ENCODE measurements around the gene CPNE1.

The CPNE1 gene

GRCh38 chr20:35598899-35599775 is 65.6 kb downstream of the CPNE1 start:
- Mint-ChIP-seq H3K4me3 (no peak overlapping the region), H3K36me3 (no peaks in the 10 kb centered on the region), H3K9me3 (no peaks in the 10 kb centered on the region), H3K27ac (no peak overlapping the region), H3K27me3 (peaks cover 6% of the 10 kb centered on the region), H3K4me1 (peaks cover 7% of the 10 kb centered on the region)
- ATAC-seq (ENCODE audit: low read depth) = no peak
- no peak for DNase-seq (ENCODE audit: low spot score in 2 of 2)

GRCh38 chr20:35598476-35598875 is 66.2 kb downstream of the CPNE1 start:
- DNase-seq (ENCODE audit: low spot score in 2 of 2) (no peak), ATAC-seq (ENCODE audit: low read depth) (no peak)
- Mint-ChIP-seq H3K27ac (no peak overlapping the region), H3K4me1 (peaks cover 7% of the 10 kb centered on the region), H3K36me3 (no peaks in the 10 kb centered on the region), H3K4me3 (no peak overlapping the region), H3K9me3 (no peaks in the 10 kb centered on the region), H3K27me3 (peaks cover 6% of the 10 kb centered on the region)

GRCh38 chr20:35597186-35597585 is 67.5 kb downstream of the CPNE1 start:
- Mint-ChIP-seq H3K27me3 (peaks cover 6% of the 10 kb centered on the region), H3K4me3 (no peak overlapping the region), H3K4me1 (peaks cover 7% of the 10 kb centered on the region), H3K9me3 (no peaks in the 10 kb centered on the region), H3K27ac (no peak overlapping the region), H3K36me3 (no peaks in the 10 kb centered on the region)
- ATAC-seq (ENCODE audit: low read depth) (no peak), DNase-seq (ENCODE audit: low spot score in 2 of 2) (no peak)

- no peak for ATAC-seq (ENCODE audit: low read depth)
Observed at GRCh38 chr20:35595901-35596300, 68.8 kb downstream of the CPNE1 start.

GRCh38 chr20:35595456-35595855 is 69.2 kb downstream of the CPNE1 start:
- H3K4me1 Mint-ChIP-seq = no peaks in the 10 kb centered on the region
- DNase-seq (ENCODE audit: low spot score in 2 of 2) (no peak), ATAC-seq (ENCODE audit: low read depth) (no peak)
- no peak overlapping the region for H3K27ac Mint-ChIP-seq
- no peaks in the 10 kb centered on the region for H3K9me3 Mint-ChIP-seq
- peaks cover 4% of the 10 kb centered on the region for H3K27me3 Mint-ChIP-seq
- H3K36me3 Mint-ChIP-seq = no peaks in the 10 kb centered on the region
- no peak overlapping the region for H3K4me3 Mint-ChIP-seq

More at GRCh38 chr20:35595901-35596300, 68.8 kb downstream of the CPNE1 start:
- Mint-ChIP-seq H3K4me1 (peaks cover 4% of the 10 kb centered on the region), H3K4me3 (no peak overlapping the region), H3K27ac (no peak overlapping the region), H3K9me3 (no peaks in the 10 kb centered on the region), H3K27me3 (peaks cover 6% of the 10 kb centered on the region), H3K36me3 (no peaks in the 10 kb centered on the region)
- no peak for DNase-seq (ENCODE audit: low spot score in 2 of 2)

GRCh38 chr20:35592339-35592974 is 72.2 kb downstream of the CPNE1 start:
- H3K36me3 Mint-ChIP-seq = no peaks in the 10 kb centered on the region
- ATAC-seq (ENCODE audit: low read depth) = no peak
- no peaks in the 10 kb centered on the region for H3K4me1 Mint-ChIP-seq
- no peaks in the 10 kb centered on the region for H3K27me3 Mint-ChIP-seq
- DNase-seq (ENCODE audit: low spot score in 2 of 2) = no peak
- H3K9me3 Mint-ChIP-seq = no peaks in the 10 kb centered on the region
- no peak overlapping the region for H3K27ac Mint-ChIP-seq
- no peak overlapping the region for H3K4me3 Mint-ChIP-seq

- DNase-seq (ENCODE audit: low spot score in 2 of 2) (no peak), ATAC-seq (ENCODE audit: low read depth) (no peak)
- peaks cover 12% of the 10 kb centered on the region for H3K27me3 Mint-ChIP-seq
- H3K4me1 Mint-ChIP-seq = no peaks in the 10 kb centered on the region
- H3K4me3 Mint-ChIP-seq = no peak overlapping the region
- no peaks in the 10 kb centered on the region for H3K9me3 Mint-ChIP-seq
- no peak overlapping the region for H3K27ac Mint-ChIP-seq
- H3K36me3 Mint-ChIP-seq = no peaks in the 10 kb centered on the region
Observed at GRCh38 chr20:35588397-35588796, 76.3 kb downstream of the CPNE1 start.

- Mint-ChIP-seq H3K27me3 (peaks cover 12% of the 10 kb centered on the region), H3K36me3 (no peaks in the 10 kb centered on the region), H3K4me1 (no peaks in the 10 kb centered on the region), H3K4me3 (no peak overlapping the region), H3K9me3 (no peaks in the 10 kb centered on the region), H3K27ac (no peak overlapping the region)
- no peak for ATAC-seq (ENCODE audit: low read depth)
- no peak for DNase-seq (ENCODE audit: low spot score in 2 of 2)
Observed at GRCh38 chr20:35587436-35587835, 77.3 kb downstream of the CPNE1 start.

- Mint-ChIP-seq H3K9me3 (peaks cover 4% of the 10 kb centered on the region), H3K36me3 (no peaks in the 10 kb centered on the region), H3K4me1 (no peaks in the 10 kb centered on the region), H3K4me3 (no peak overlapping the region), H3K27me3 (peaks cover 16% of the 10 kb centered on the region), H3K27ac (no peak overlapping the region)
- DNase-seq (ENCODE audit: low spot score in 2 of 2) = no peak
- no peak for ATAC-seq (ENCODE audit: low read depth)
Observed at GRCh38 chr20:35586751-35587425, 77.8 kb downstream of the CPNE1 start.

GRCh38 chr20:35583636-35584560 is 80.8 kb downstream of the CPNE1 start:
- ATAC-seq (ENCODE audit: low read depth) (no peak), DNase-seq (ENCODE audit: low spot score in 2 of 2) (no peak)
- Mint-ChIP-seq H3K9me3 (peaks cover 6% of the 10 kb centered on the region), H3K27ac (no peak overlapping the region), H3K4me3 (no peak overlapping the region), H3K4me1 (no peaks in the 10 kb centered on the region), H3K36me3 (no peaks in the 10 kb centered on the region), H3K27me3 (peaks cover 20% of the 10 kb centered on the region)

- no peak overlapping the region for H3K4me3 Mint-ChIP-seq
- no peak for ATAC-seq (ENCODE audit: low read depth)
- no peak for DNase-seq (ENCODE audit: low spot score in 2 of 2)
Observed at GRCh38 chr20:35582741-35583404, 81.8 kb downstream of the CPNE1 start.

GRCh38 chr20:35582131-35582530 is 82.6 kb downstream of the CPNE1 start:
- ATAC-seq (ENCODE audit: low read depth) (no peak), DNase-seq (ENCODE audit: low spot score in 2 of 2) (no peak)
- Mint-ChIP-seq H3K4me3 (no peak overlapping the region), H3K27ac (no peak overlapping the region), H3K9me3 (peaks cover 6% of the 10 kb centered on the region), H3K36me3 (no peaks in the 10 kb centered on the region), H3K27me3 (peaks cover 24% of the 10 kb centered on the region), H3K4me1 (no peaks in the 10 kb centered on the region)

More at GRCh38 chr20:35582741-35583404, 81.8 kb downstream of the CPNE1 start:
- Mint-ChIP-seq H3K9me3 (peaks cover 6% of the 10 kb centered on the region), H3K27ac (no peak overlapping the region), H3K4me1 (no peaks in the 10 kb centered on the region), H3K36me3 (no peaks in the 10 kb centered on the region), H3K27me3 (peaks cover 24% of the 10 kb centered on the region)

- H3K9me3 Mint-ChIP-seq = peaks cover 6% of the 10 kb centered on the region
- H3K27me3 Mint-ChIP-seq = peaks cover 17% of the 10 kb centered on the region
- H3K4me3 Mint-ChIP-seq = no peak overlapping the region
- no peaks in the 10 kb centered on the region for H3K4me1 Mint-ChIP-seq
- DNase-seq (ENCODE audit: low spot score in 2 of 2) (no peak), ATAC-seq (ENCODE audit: low read depth) (no peak)
- H3K36me3 Mint-ChIP-seq = no peaks in the 10 kb centered on the region
- no peak overlapping the region for H3K27ac Mint-ChIP-seq
Observed at GRCh38 chr20:35579196-35579595, 85.5 kb downstream of the CPNE1 start.
